GM12891 (cell line): ENCODE measurements around the gene LAMP2.
"Not testable (repeated sequence)": the region's sequence is repeated elsewhere in the genome, so short reads cannot be mapped to it uniquely, and the experiment has no call there.

Experiments
- PAX5 ChIP-seq: IDR thresholded peaks from 2 replicates; pipeline ENCODE4 v1.6.1; 2011; ENCODE audit warnings: low read length, moderate library complexity, mild to moderate bottlenecking; ENCODE audit not compliant: insufficient read depth, severe bottlenecking
- POLR2A ChIP-seq: IDR thresholded peaks from 2 replicates; pipeline ENCODE4 v1.6.1; 2011; ENCODE audit warnings: low read depth, low read length, control low read depth
- POLR2AphosphoS5 ChIP-seq: IDR thresholded peaks from 2 replicates; pipeline ENCODE4 v1.6.1; 2011; ENCODE audit warnings: low read depth, low read length, control low read depth
- SPI1 ChIP-seq: IDR thresholded peaks from 2 replicates; pipeline ENCODE4 v1.6.1; 2011; ENCODE audit warnings: low read depth, low read length, control low read depth
- TAF1 ChIP-seq: IDR thresholded peaks from 2 replicates; pipeline ENCODE4 v1.6.1; 2011; ENCODE audit warnings: low read depth, low read length, control low read depth

GRCh38 chrX:120469657-120470056, 561 bp upstream of the LAMP2 start:
- not testable (repeated sequence) for TF ChIP-seq POLR2A, POLR2AphosphoS5, SPI1, TAF1, PAX5
